Activated naive CD8-positive, alpha-beta T cell treated with anti-CD3 and anti-CD28 coated beads for 36 hours (primary cell): ENCODE data around the gene GALNT12. TPM values are rescaled to one million over a fixed set of nuclear protein-coding genes. Genes with fewer than 3 reads are reported as not detected.

ENCODE experiments used
- DNase-seq: peaks from one replicate; pipeline ENCODE4 v3.0.0; 2021
- H3K27ac Mint-ChIP-seq: one replicate; pipeline ENCODE4 v1.8.0; 2022; ENCODE audit warnings: mild to moderate bottlenecking, moderate library complexity, mixed read lengths
- H3K27me3 Mint-ChIP-seq: one replicate; pipeline ENCODE4 v1.8.0; 2022; ENCODE audit warnings: mild to moderate bottlenecking, mixed read lengths
- H3K36me3 Mint-ChIP-seq: one replicate; pipeline ENCODE4 v1.8.0; 2021; ENCODE audit warnings: mild to moderate bottlenecking, mixed read lengths
- H3K4me1 Mint-ChIP-seq: one replicate; pipeline ENCODE4 v1.8.0; 2021; ENCODE audit warnings: mixed read lengths
- H3K4me3 Mint-ChIP-seq: one replicate; pipeline ENCODE4 v1.8.0; 2022; ENCODE audit warnings: mild to moderate bottlenecking, moderate library complexity, mixed read lengths
- H3K9me3 Mint-ChIP-seq: one replicate; pipeline ENCODE4 v1.8.0; 2022; ENCODE audit warnings: mixed read lengths
- total RNA-seq, 2 experiments: library from RNA; stranded (reverse); gene quantifications; one replicate each; pipeline ENCODE4 v1.2.3, GENCODE V29; 2021

Gene GALNT12
- total RNA-seq, 2 experiments from 2014 or later, result 9.2 to 10.9 TPM

GRCh38 chr9:98848450-98849149 is 41.1 kb downstream of the GALNT12 start:
- Mint-ChIP-seq H3K9me3 (no peaks in the 10 kb centered on the region), H3K27ac (no peak overlapping the region), H3K4me1 (peaks cover 15% of the 10 kb centered on the region), H3K27me3 (no peaks in the 10 kb centered on the region), H3K36me3 (no peaks in the 10 kb centered on the region), H3K4me3 (no peak overlapping the region)
- peak; percentile 77 for DNase-seq

- no peaks in the 10 kb centered on the region for H3K9me3 Mint-ChIP-seq
- no peaks in the 10 kb centered on the region for H3K27me3 Mint-ChIP-seq
- DNase-seq, result no peak
- no peak overlapping the region for H3K27ac Mint-ChIP-seq
- H3K4me1 Mint-ChIP-seq, result peaks cover 15% of the 10 kb centered on the region
- no peaks in the 10 kb centered on the region for H3K36me3 Mint-ChIP-seq
- H3K4me3 Mint-ChIP-seq, result no peak overlapping the region
These were observed 42.1 kb downstream of the GALNT12 start for GRCh38 chr9:98849563-98849962.

- H3K4me3 Mint-ChIP-seq, result no peak overlapping the region
- H3K4me1 Mint-ChIP-seq, result peaks cover 15% of the 10 kb centered on the region
- H3K36me3 Mint-ChIP-seq, result peaks cover 2% of the 10 kb centered on the region
- H3K9me3 Mint-ChIP-seq, result peaks cover 3% of the 10 kb centered on the region
- DNase-seq, result no peak
- H3K27me3 Mint-ChIP-seq, result no peaks in the 10 kb centered on the region
- peak overlapping the region; percentile 0 for H3K27ac Mint-ChIP-seq
These were observed 43.6 kb downstream of the GALNT12 start for GRCh38 chr9:98850851-98851729.

GRCh38 chr9:98851730-98852459 is 44.4 kb downstream of the GALNT12 start:
- Mint-ChIP-seq H3K9me3 (peaks cover 3% of the 10 kb centered on the region), H3K27ac (peak overlapping the region; percentile 0), H3K36me3 (peaks cover 2% of the 10 kb centered on the region)

GRCh38 chr9:98852460-98852734 is 44.9 kb downstream of the GALNT12 start:
- peaks cover 2% of the 10 kb centered on the region for H3K36me3 Mint-ChIP-seq
- H3K9me3 Mint-ChIP-seq, result peaks cover 3% of the 10 kb centered on the region
- no peak overlapping the region for H3K27ac Mint-ChIP-seq
- H3K27me3 Mint-ChIP-seq, result no peaks in the 10 kb centered on the region
- no peak for DNase-seq
- H3K4me1 Mint-ChIP-seq, result peaks cover 15% of the 10 kb centered on the region
- H3K4me3 Mint-ChIP-seq, result no peak overlapping the region

More at GRCh38 chr9:98851730-98852459, 44.4 kb downstream of the GALNT12 start:
- no peaks in the 10 kb centered on the region for H3K27me3 Mint-ChIP-seq
- H3K4me3 Mint-ChIP-seq, result no peak overlapping the region
- peaks cover 15% of the 10 kb centered on the region for H3K4me1 Mint-ChIP-seq
- peak; percentile 50 for DNase-seq

- Mint-ChIP-seq H3K27me3 (no peaks in the 10 kb centered on the region), H3K27ac (no peak overlapping the region), H3K4me1 (peaks cover 15% of the 10 kb centered on the region), H3K36me3 (peaks cover 2% of the 10 kb centered on the region), H3K9me3 (peaks cover 3% of the 10 kb centered on the region), H3K4me3 (no peak overlapping the region)
- no peak for DNase-seq
These were observed 45.5 kb downstream of the GALNT12 start for GRCh38 chr9:98852961-98853360.

- DNase-seq, result no peak
- H3K9me3 Mint-ChIP-seq, result peaks cover 3% of the 10 kb centered on the region
- peaks cover 2% of the 10 kb centered on the region for H3K36me3 Mint-ChIP-seq
- no peak overlapping the region for H3K27ac Mint-ChIP-seq
- peaks cover 9% of the 10 kb centered on the region for H3K4me1 Mint-ChIP-seq
- peaks cover 3% of the 10 kb centered on the region for H3K27me3 Mint-ChIP-seq
- H3K4me3 Mint-ChIP-seq, result no peak overlapping the region
These were observed 46.8 kb downstream of the GALNT12 start for GRCh38 chr9:98854266-98854665.

GRCh38 chr9:98855592-98855991 is 48.1 kb downstream of the GALNT12 start:
- peaks cover 9% of the 10 kb centered on the region for H3K4me1 Mint-ChIP-seq
- DNase-seq, result no peak
- peaks cover 2% of the 10 kb centered on the region for H3K36me3 Mint-ChIP-seq
- no peak overlapping the region for H3K27ac Mint-ChIP-seq
- peaks cover 7% of the 10 kb centered on the region for H3K27me3 Mint-ChIP-seq
- no peak overlapping the region for H3K4me3 Mint-ChIP-seq
- peaks cover 3% of the 10 kb centered on the region for H3K9me3 Mint-ChIP-seq

GRCh38 chr9:98856982-98857381 is 49.5 kb downstream of the GALNT12 start:
- Mint-ChIP-seq H3K9me3 (peaks cover 3% of the 10 kb centered on the region), H3K4me1 (peaks cover 1% of the 10 kb centered on the region), H3K27ac (no peak overlapping the region), H3K4me3 (no peak overlapping the region), H3K27me3 (peaks cover 7% of the 10 kb centered on the region), H3K36me3 (peaks cover 2% of the 10 kb centered on the region)
- DNase-seq, result no peak

- H3K27me3 Mint-ChIP-seq, result peaks cover 13% of the 10 kb centered on the region
- no peak overlapping the region for H3K27ac Mint-ChIP-seq
- peaks cover 4% of the 10 kb centered on the region for H3K4me1 Mint-ChIP-seq
- DNase-seq, result no peak
- peaks cover 2% of the 10 kb centered on the region for H3K36me3 Mint-ChIP-seq
- H3K4me3 Mint-ChIP-seq, result no peak overlapping the region
- peaks cover 3% of the 10 kb centered on the region for H3K9me3 Mint-ChIP-seq
These were observed 52.5 kb downstream of the GALNT12 start for GRCh38 chr9:98859941-98860340.

GRCh38 chr9:98860871-98861293 is 53.4 kb downstream of the GALNT12 start:
- Mint-ChIP-seq H3K9me3 (no peaks in the 10 kb centered on the region), H3K4me1 (peaks cover 4% of the 10 kb centered on the region), H3K27ac (no peak overlapping the region), H3K36me3 (no peaks in the 10 kb centered on the region), H3K4me3 (no peak overlapping the region), H3K27me3 (peaks cover 13% of the 10 kb centered on the region)
- DNase-seq, result no peak

GRCh38 chr9:98861781-98862504 is 54.5 kb downstream of the GALNT12 start:
- peaks cover 13% of the 10 kb centered on the region for H3K27me3 Mint-ChIP-seq
- H3K36me3 Mint-ChIP-seq, result no peaks in the 10 kb centered on the region
- peaks cover 4% of the 10 kb centered on the region for H3K4me1 Mint-ChIP-seq
- DNase-seq, result no peak
- H3K27ac Mint-ChIP-seq, result no peak overlapping the region
- no peaks in the 10 kb centered on the region for H3K9me3 Mint-ChIP-seq
- H3K4me3 Mint-ChIP-seq, result no peak overlapping the region

- Mint-ChIP-seq H3K4me1 (peaks cover 4% of the 10 kb centered on the region), H3K36me3 (no peaks in the 10 kb centered on the region), H3K27ac (no peak overlapping the region), H3K27me3 (peaks cover 13% of the 10 kb centered on the region), H3K9me3 (no peaks in the 10 kb centered on the region), H3K4me3 (no peak overlapping the region)
- DNase-seq, result no peak
These were observed 55.5 kb downstream of the GALNT12 start for GRCh38 chr9:98862936-98863335.

GRCh38 chr9:98864281-98865174 is 57.1 kb downstream of the GALNT12 start:
- peaks cover 8% of the 10 kb centered on the region for H3K27me3 Mint-ChIP-seq
- no peak overlapping the region for H3K4me3 Mint-ChIP-seq
- no peaks in the 10 kb centered on the region for H3K36me3 Mint-ChIP-seq
- no peak overlapping the region for H3K27ac Mint-ChIP-seq
- H3K9me3 Mint-ChIP-seq, result no peaks in the 10 kb centered on the region
- no peak for DNase-seq
- H3K4me1 Mint-ChIP-seq, result peaks cover 4% of the 10 kb centered on the region
